ENCODE data around the gene TMEM44.

Gene TMEM44

GRCh38 chr3:194632809-194633348, 340 bp downstream of the TMEM44 start (continued):
- TF ChIP-seq ZSCAN16 (tag by site-specific recombination; IDR thresholded peaks at IDR 0.05) (no peak), MEIS1 (CRISPR knock-in tag; IDR thresholded peaks at IDR 0.05; ENCODE audit: borderline replicate concordance) (no peak), ZNF2 (tag by site-specific recombination; IDR thresholded peaks at IDR 0.05) (no peak), ZNF221 (tag by site-specific recombination; IDR thresholded peaks at IDR 0.05; ENCODE audit: borderline replicate concordance) (no peak), SALL2 (tag by site-specific recombination; IDR thresholded peaks at IDR 0.05; ENCODE audit: borderline replicate concordance) (no peak), ZNF133 (tag by site-specific recombination; IDR thresholded peaks at IDR 0.05) (no peak), ZNF391 (tag by site-specific recombination; IDR thresholded peaks at IDR 0.05; ENCODE audit: borderline replicate concordance, low read depth) (no peak), RBAK (tag by site-specific recombination; IDR thresholded peaks at IDR 0.05) (no peak), ZNF112 (tag by site-specific recombination; IDR thresholded peaks at IDR 0.05) (no peak), ZEB2 (tag by site-specific recombination; IDR thresholded peaks at IDR 0.05) (0 out of 2 replicates have a peak, but pooled peaks have one; percentile 25), ZNF654 (tag by site-specific recombination; IDR thresholded peaks at IDR 0.05; ENCODE audit: low read depth) (no peak), ZNF138 (tag by site-specific recombination; IDR thresholded peaks at IDR 0.05; ENCODE audit: borderline replicate concordance) (no peak), ZNF132 (tag by site-specific recombination; IDR thresholded peaks at IDR 0.05; ENCODE audit: borderline replicate concordance) (no peak), YY1 (tag by site-specific recombination; IDR thresholded peaks at IDR 0.05) (no peak), ZNF561 (tag by site-specific recombination; IDR thresholded peaks at IDR 0.05; ENCODE audit: borderline replicate concordance) (no peak), SCRT2 (tag by site-specific recombination; IDR thresholded peaks at IDR 0.05) (no peak), ZBTB7A (tag by site-specific recombination; IDR thresholded peaks at IDR 0.05; ENCODE audit: low read depth) (no peak), FEZF1 (tag by site-specific recombination; IDR thresholded peaks at IDR 0.05) (no peak), ZFHX2 (tag by site-specific recombination; conservative IDR thresholded peaks at IDR 0.05) (peak; percentile 92), ZNF521 (tag by site-specific recombination; IDR thresholded peaks at IDR 0.05) (no peak), MZF1 (tag by site-specific recombination; IDR thresholded peaks at IDR 0.05; ENCODE audit: borderline replicate concordance) (no peak), ZNF302 (tag by site-specific recombination; IDR thresholded peaks at IDR 0.05; ENCODE audit: low read depth) (no peak), ZNF175 (tag by site-specific recombination; IDR thresholded peaks at IDR 0.05) (no peak), ZNF639 (tag by site-specific recombination; IDR thresholded peaks at IDR 0.05) (no peak), ZNF510 (tag by site-specific recombination; IDR thresholded peaks at IDR 0.05; ENCODE audit: insufficient replicate concordance) (no peak), ZNF202 (tag by site-specific recombination; IDR thresholded peaks at IDR 0.05; ENCODE audit: borderline replicate concordance) (no peak), ZNF354C (tag by site-specific recombination; IDR thresholded peaks at IDR 0.05; ENCODE audit: borderline replicate concordance, low read depth) (no peak), ZNF157 (tag by site-specific recombination; IDR thresholded peaks at IDR 0.05) (no peak), ZNF585B (tag by site-specific recombination; IDR thresholded peaks at IDR 0.05) (no peak), ZSCAN30 (tag by site-specific recombination; IDR thresholded peaks at IDR 0.05) (no peak), ZSCAN23 (tag by site-specific recombination; IDR thresholded peaks at IDR 0.05) (no peak), ZBTB17 (tag by site-specific recombination; IDR thresholded peaks at IDR 0.05) (no peak), ZNF529 (tag by site-specific recombination; IDR thresholded peaks at IDR 0.05; ENCODE audit: insufficient replicate concordance) (no peak), ZNF174 (tag by site-specific recombination; IDR thresholded peaks at IDR 0.05) (no peak)

Data from HEK293 (cell line).